Measurements from ENCODE around the gene SCAF4.
A peak's percentile ranks its signal among the peaks of the same experiment; 100 is the strongest.
"Not testable (repeated sequence)": the region's sequence is repeated elsewhere in the genome, so short reads cannot be mapped to it uniquely, and the experiment has no call there.

Gene SCAF4

GRCh38 chr21:31737586-31738397 lies 5.9 kb upstream of the SCAF4 start:
- not testable (repeated sequence) for DNase-seq (ENCODE audit: low spot score)

- no peak for DNase-seq (ENCODE audit: low spot score)
Measured at GRCh38 chr21:31735511-31735992, 3.6 kb upstream of the SCAF4 start.

GRCh38 chr21:31733551-31734149 lies 1.7 kb upstream of the SCAF4 start:
- no peak for DNase-seq (ENCODE audit: low spot score)

- no peak for DNase-seq (ENCODE audit: low spot score)
Measured at GRCh38 chr21:31732597-31733550, 956 bp upstream of the SCAF4 start.

- peak; percentile 12 for DNase-seq (ENCODE audit: low spot score)
Measured at GRCh38 chr21:31731056-31731856, 662 bp downstream of the SCAF4 start.

- DNase-seq (ENCODE audit: low spot score) = peak; percentile 32
Measured at GRCh38 chr21:31730712-31731055, 1.2 kb downstream of the SCAF4 start.

- no peak for DNase-seq (ENCODE audit: low spot score)
Measured at GRCh38 chr21:31729622-31730343, 2.1 kb downstream of the SCAF4 start.

- no peak for DNase-seq (ENCODE audit: low spot score)
Measured at GRCh38 chr21:31728952-31729351, 3.0 kb downstream of the SCAF4 start.

- DNase-seq (ENCODE audit: low spot score) = no peak
Measured at GRCh38 chr21:31728191-31728590, 3.7 kb downstream of the SCAF4 start.

GRCh38 chr21:31727181-31727580 lies 4.7 kb downstream of the SCAF4 start:
- no peak for DNase-seq (ENCODE audit: low spot score)

- no peak for DNase-seq (ENCODE audit: low spot score)
Measured at GRCh38 chr21:31726407-31726806, 5.5 kb downstream of the SCAF4 start.

- DNase-seq (ENCODE audit: low spot score) = no peak
Measured at GRCh38 chr21:31725202-31725839, 6.6 kb downstream of the SCAF4 start.

GRCh38 chr21:31724552-31724951 lies 7.4 kb downstream of the SCAF4 start:
- no peak for DNase-seq (ENCODE audit: low spot score)

- DNase-seq (ENCODE audit: low spot score) = no peak
Measured at GRCh38 chr21:31721381-31721780, 10.5 kb downstream of the SCAF4 start.

- no peak for DNase-seq (ENCODE audit: low spot score)
Measured at GRCh38 chr21:31720739-31721138, 11.2 kb downstream of the SCAF4 start.

- no peak for DNase-seq (ENCODE audit: low spot score)
Measured at GRCh38 chr21:31720330-31720729, 11.6 kb downstream of the SCAF4 start.

GRCh38 chr21:31716106-31716505 lies 15.8 kb downstream of the SCAF4 start:
- no peak for DNase-seq (ENCODE audit: low spot score)

- DNase-seq (ENCODE audit: low spot score) = no peak
Measured at GRCh38 chr21:31714741-31715365, 17.1 kb downstream of the SCAF4 start.

- no peak for DNase-seq (ENCODE audit: low spot score)
Measured at GRCh38 chr21:31713973-31714740, 17.8 kb downstream of the SCAF4 start.
